ENCODE results near the gene TKTL1. TPM values are rescaled to one million over a fixed set of nuclear protein-coding genes. Genes with fewer than 3 reads are reported as not detected.

Gene TKTL1
- polyA plus RNA-seq, 3 donors = 0.05 to 0.40 (median 0.11) TPM

Other genes with a start within 250 kb of the TKTL1 start
- gene MECP2, start 198.1 kb upstream of the TKTL1 start, polyA plus RNA-seq = 10 to 100 TPM in 2 of 3 donors, 1 to 10 TPM in 1; 7.6 to 15.5 (median 13.3) TPM
- not detected for gene OPN1LW, start 151.6 kb upstream of the TKTL1 start, polyA plus RNA-seq
- gene OPN1MW, start 113.2 kb upstream of the TKTL1 start, polyA plus RNA-seq = not detected
- not detected for gene OPN1MW2, start 76.0 kb upstream of the TKTL1 start, polyA plus RNA-seq
- not detected for gene OPN1MW3, start 38.2 kb upstream of the TKTL1 start, polyA plus RNA-seq
- not detected for gene TEX28, start 671 bp upstream of the TKTL1 start, polyA plus RNA-seq
- 100 to 1,000 TPM; 118 to 552 (median 446) TPM for gene FLNA, start 78.8 kb downstream of the TKTL1 start, polyA plus RNA-seq
- 100 to 1,000 TPM in 1 of 3 donors, 10 to 100 TPM in 2; 66.4 to 115 (median 90.5) TPM for gene EMD, start 83.5 kb downstream of the TKTL1 start, polyA plus RNA-seq
- gene RPL10, start 102.6 kb downstream of the TKTL1 start, polyA plus RNA-seq = 1,000 to 10,000 TPM; 6,483 to 8,176 (median 7,781) TPM
- gene DNASE1L1, start 113.5 kb downstream of the TKTL1 start, polyA plus RNA-seq = 10 to 100 TPM in 2 of 3 donors, 1 to 10 TPM in 1; 7.5 to 26.6 (median 18.6) TPM
- gene TAFAZZIN, start 115.7 kb downstream of the TKTL1 start, polyA plus RNA-seq = 10 to 100 TPM; 22.4 to 45.8 (median 35.2) TPM
- gene ATP6AP1, start 132.9 kb downstream of the TKTL1 start, polyA plus RNA-seq = 10 to 100 TPM; 30.9 to 68.7 (median 45.9) TPM
- gene GDI1, start 141.4 kb downstream of the TKTL1 start, polyA plus RNA-seq = 10 to 100 TPM; 50.7 to 95.3 (median 94.8) TPM
- gene FAM50A, start 148.3 kb downstream of the TKTL1 start, polyA plus RNA-seq = 100 to 1,000 TPM in 2 of 3 donors, 10 to 100 TPM in 1; 52.0 to 111 (median 106) TPM
- 10 to 100 TPM in 1 of 3 donors, 1 to 10 TPM in 2; 6.3 to 11.6 (median 9.7) TPM for gene PLXNA3, start 162.5 kb downstream of the TKTL1 start, polyA plus RNA-seq
- gene LAGE3, start 183.5 kb downstream of the TKTL1 start, polyA plus RNA-seq = 10 to 100 TPM; 20.6 to 30.0 (median 23.1) TPM
- 10 to 100 TPM; 20.6 to 35.4 (median 24.3) TPM for gene UBL4A, start 190.8 kb downstream of the TKTL1 start, polyA plus RNA-seq
- 10 to 100 TPM; 19.4 to 26.7 (median 25.0) TPM for gene SLC10A3, start 194.8 kb downstream of the TKTL1 start, polyA plus RNA-seq
- gene FAM3A, start 220.4 kb downstream of the TKTL1 start, polyA plus RNA-seq = 10 to 100 TPM; 48.9 to 61.5 (median 49.3) TPM